ENCODE measurements around the gene LRRC8D. TPM values are rescaled to one million over a fixed set of nuclear protein-coding genes. Genes with fewer than 3 reads are reported as not detected.

Gene LRRC8D
- 15.0 TPM for total RNA-seq (2021; ENCODE audit: unreplicated experiment)
- 9.2 and 11.5 TPM in 2 replicates for polyA plus RNA-seq (2012)
- Bru-seq, nascent RNA: percentile 76 among the genes with signal in this experiment
- BruChase-seq, experiment 1, labeled RNA remaining after a 6-hour chase: percentile 91 among the genes with signal in this experiment
- percentile 93 among the genes with signal in this experiment for BruChase-seq, experiment 2, labeled RNA remaining after a 2-hour chase
- long read RNA-seq, transcript LRRC8D-201 (3 exons, 3,950 nt): major isoform, 9 of 23 reads
- long read RNA-seq, partial matches to known transcripts: 0 of 23 reads
- long read RNA-seq, other reads (novel, unspliced or antisense): 10 of 23 reads

DNA sequence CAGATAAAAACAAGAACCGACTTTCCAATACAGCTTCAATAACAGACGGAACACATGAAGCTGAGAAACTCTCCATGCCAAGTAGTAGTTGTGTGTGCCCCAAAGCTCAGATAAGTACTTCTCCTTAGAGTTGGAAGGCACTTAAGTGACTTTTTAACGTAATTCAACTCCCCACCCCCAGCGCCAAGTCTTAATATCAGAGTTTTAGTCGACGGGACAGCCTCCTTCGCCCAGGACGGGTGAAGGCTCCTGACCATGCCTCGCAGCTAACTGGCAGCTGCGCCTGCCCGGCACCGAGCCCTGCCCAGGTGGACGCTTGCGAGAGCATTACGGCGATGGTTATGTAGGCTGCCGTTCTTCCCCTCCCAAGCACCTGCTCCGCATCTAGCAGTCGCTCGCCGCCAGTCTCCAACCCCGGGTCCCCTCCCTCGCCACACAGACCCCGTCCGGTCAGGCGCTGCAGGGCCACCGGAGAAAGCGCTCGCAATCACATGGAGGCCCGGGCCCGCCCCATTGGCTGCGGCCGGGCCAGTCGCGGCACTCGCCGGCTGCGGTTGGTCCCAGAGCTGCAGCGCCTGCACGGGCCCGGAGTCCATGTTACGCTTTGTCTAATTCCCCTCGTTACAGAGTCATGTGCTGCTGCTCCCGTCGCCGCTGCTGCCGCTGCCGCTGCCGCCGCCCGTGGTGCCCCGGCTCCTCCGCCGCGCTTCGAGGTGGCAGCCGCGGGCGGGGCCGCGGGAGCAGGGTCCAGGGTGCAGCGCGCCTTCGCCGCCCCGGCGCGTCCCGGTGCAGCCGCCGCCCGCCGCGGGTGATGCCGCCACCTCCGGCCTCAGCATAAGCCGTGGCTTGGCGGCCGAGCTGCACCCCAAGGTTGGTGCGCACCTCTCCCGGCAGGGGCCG lies at the start of gene LRRC8D:
LRRC8D (plus strand) TSS at position 611 of the 900 bp plus-strand sequence. CDS start 112,037 bp downstream, outside the sequence.
- no peaks in the 10 kb centered on the region for H3K9me3 ChIP-seq (ENCODE audit: control insufficient read depth in 1 of 2, insufficient read depth in 1 of 2, low read depth in 1 of 2, low read length in 2 of 2)
- H4K20me1 ChIP-seq (ENCODE audit: insufficient read depth): no peaks in the 10 kb centered on the region
- no peaks in the 10 kb centered on the region for H3K9me2 ChIP-seq (ENCODE audit: insufficient read depth)
- H3K27ac ChIP-seq (ENCODE audit: low read depth, low read length): peak within 1 kb of the TSS; percentile 55
- ChIA-PET CTCF (interaction anchor here (0.8 kb wide), 1 partner anchor 16 kb away, joined by 4 read pairs; no protein-coding TSS in a partner anchor), POLR2A (interaction anchor here (0.6 kb wide), 1 partner anchor 22 kb away, joined by 3 read pairs; no protein-coding TSS in a partner anchor), RAD21 (ENCODE audit: low non-redundant PET in 1 of 2, low total read pairs in 2 of 2, uncharacterized antibody in 2 of 2, unreplicated experiment in 2 of 2) (no interaction called here)
- no peaks in the 10 kb centered on the region for H3K27me3 ChIP-seq (ENCODE audit: insufficient read depth, low read length)
- ATAC-seq (peak; percentile 93), DNase-seq (ENCODE audit: low read depth, low spot score) (peak; percentile 58)
- peak within 1 kb of the TSS; percentile 64 for H3K9ac ChIP-seq (ENCODE audit: low read length)
- H3K4me1 ChIP-seq (ENCODE audit: control insufficient read depth in 1 of 2, insufficient read depth in 2 of 2, low read length in 2 of 2): peaks cover 4 to 19% of the 10 kb centered on the region in 2 experiments; a peak in 3 of 4 replicates
- H3K79me2 ChIP-seq (ENCODE audit: insufficient read depth, low read length): no peaks in the 10 kb centered on the region
- H3K4me2 ChIP-seq (ENCODE audit: low read length): peak within 1 kb of the TSS; percentile 93
- BruUV-seq (replicated peaks): TSS peak; percentile 72
- H3K4me3 ChIP-seq (replicated peaks in 1 of 2; ENCODE audit: low read depth in 1 of 2, low read length in 2 of 2): peak within 1 kb of the TSS; percentile 71 to 74
- peak within 1 kb of the TSS; percentile 90 for H2AFZ ChIP-seq (ENCODE audit: low read depth, low read length, poor library complexity, severe bottlenecking)
- intact Hi-C loops (cut with micrococcal nuclease): no loop called here
- H3K36me3 ChIP-seq (ENCODE audit: control insufficient read depth in 1 of 2, insufficient read depth in 2 of 2, low read length in 2 of 2): no peaks in the 10 kb centered on the region
- TF ChIP-seq JUND (IDR thresholded peaks at IDR 0.05) (no peak), EZH2 (IDR thresholded peaks at IDR 0.05) (no peak), CBX3 (IDR thresholded peaks at IDR 0.05; ENCODE audit: low read depth) (0 out of 2 replicates have a peak, but pooled peaks have one; percentile 10), POLR2AphosphoS5 (IDR thresholded peaks at IDR 0.05; ENCODE audit: low read depth, low read length) (peak; percentile 51), POLR2A (IDR thresholded peaks at IDR 0.05; ENCODE audit: borderline replicate concordance, extremely low read depth, insufficient read depth, insufficient read length) (no peak), ZFX (IDR thresholded peaks at IDR 0.05) (no peak; the same call in 1 of the 2 replicates), EGR1 (IDR thresholded peaks at IDR 0.05; ENCODE audit: low read depth) (no peak), SP1 (IDR thresholded peaks at IDR 0.05; ENCODE audit: low read depth) (peak; percentile 5), SRF (IDR thresholded peaks at IDR 0.05; ENCODE audit: low read depth) (no peak), ZNF274 (IDR thresholded peaks at IDR 0.05; ENCODE audit: low read depth, low read length) (no peak), RAD21 (IDR thresholded peaks at IDR 0.05; ENCODE audit: low read depth) (no peak), CEBPB (IDR thresholded peaks at IDR 0.05; ENCODE audit: low read depth) (no peak)
- TF ChIP-seq, protein P1, sequence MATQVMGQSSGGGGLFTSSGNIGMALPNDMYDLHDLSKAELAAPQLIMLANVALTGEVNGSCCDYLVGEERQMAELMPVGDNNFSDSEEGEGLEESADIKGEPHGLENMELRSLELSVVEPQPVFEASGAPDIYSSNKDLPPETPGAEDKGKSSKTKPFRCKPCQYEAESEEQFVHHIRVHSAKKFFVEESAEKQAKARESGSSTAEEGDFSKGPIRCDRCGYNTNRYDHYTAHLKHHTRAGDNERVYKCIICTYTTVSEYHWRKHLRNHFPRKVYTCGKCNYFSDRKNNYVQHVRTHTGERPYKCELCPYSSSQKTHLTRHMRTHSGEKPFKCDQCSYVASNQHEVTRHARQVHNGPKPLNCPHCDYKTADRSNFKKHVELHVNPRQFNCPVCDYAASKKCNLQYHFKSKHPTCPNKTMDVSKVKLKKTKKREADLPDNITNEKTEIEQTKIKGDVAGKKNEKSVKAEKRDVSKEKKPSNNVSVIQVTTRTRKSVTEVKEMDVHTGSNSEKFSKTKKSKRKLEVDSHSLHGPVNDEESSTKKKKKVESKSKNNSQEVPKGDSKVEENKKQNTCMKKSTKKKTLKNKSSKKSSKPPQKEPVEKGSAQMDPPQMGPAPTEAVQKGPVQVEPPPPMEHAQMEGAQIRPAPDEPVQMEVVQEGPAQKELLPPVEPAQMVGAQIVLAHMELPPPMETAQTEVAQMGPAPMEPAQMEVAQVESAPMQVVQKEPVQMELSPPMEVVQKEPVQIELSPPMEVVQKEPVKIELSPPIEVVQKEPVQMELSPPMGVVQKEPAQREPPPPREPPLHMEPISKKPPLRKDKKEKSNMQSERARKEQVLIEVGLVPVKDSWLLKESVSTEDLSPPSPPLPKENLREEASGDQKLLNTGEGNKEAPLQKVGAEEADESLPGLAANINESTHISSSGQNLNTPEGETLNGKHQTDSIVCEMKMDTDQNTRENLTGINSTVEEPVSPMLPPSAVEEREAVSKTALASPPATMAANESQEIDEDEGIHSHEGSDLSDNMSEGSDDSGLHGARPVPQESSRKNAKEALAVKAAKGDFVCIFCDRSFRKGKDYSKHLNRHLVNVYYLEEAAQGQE (IDR thresholded peaks at IDR 0.05; ENCODE audit: low read depth): no peak
- TF ChIP-seq, protein P2, sequence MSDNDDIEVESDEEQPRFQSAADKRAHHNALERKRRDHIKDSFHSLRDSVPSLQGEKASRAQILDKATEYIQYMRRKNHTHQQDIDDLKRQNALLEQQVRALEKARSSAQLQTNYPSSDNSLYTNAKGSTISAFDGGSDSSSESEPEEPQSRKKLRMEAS (IDR thresholded peaks at IDR 0.05): peak; percentile 93
- TF ChIP-seq, protein P3, sequence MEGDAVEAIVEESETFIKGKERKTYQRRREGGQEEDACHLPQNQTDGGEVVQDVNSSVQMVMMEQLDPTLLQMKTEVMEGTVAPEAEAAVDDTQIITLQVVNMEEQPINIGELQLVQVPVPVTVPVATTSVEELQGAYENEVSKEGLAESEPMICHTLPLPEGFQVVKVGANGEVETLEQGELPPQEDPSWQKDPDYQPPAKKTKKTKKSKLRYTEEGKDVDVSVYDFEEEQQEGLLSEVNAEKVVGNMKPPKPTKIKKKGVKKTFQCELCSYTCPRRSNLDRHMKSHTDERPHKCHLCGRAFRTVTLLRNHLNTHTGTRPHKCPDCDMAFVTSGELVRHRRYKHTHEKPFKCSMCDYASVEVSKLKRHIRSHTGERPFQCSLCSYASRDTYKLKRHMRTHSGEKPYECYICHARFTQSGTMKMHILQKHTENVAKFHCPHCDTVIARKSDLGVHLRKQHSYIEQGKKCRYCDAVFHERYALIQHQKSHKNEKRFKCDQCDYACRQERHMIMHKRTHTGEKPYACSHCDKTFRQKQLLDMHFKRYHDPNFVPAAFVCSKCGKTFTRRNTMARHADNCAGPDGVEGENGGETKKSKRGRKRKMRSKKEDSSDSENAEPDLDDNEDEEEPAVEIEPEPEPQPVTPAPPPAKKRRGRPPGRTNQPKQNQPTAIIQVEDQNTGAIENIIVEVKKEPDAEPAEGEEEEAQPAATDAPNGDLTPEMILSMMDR (IDR thresholded peaks at IDR 0.05 in 2 of 3, conservative IDR thresholded peaks at IDR 0.05 in 1 of 3; ENCODE audit: borderline replicate concordance in 1 of 3, insufficient read depth in 1 of 3, low read depth in 2 of 3, low read length in 2 of 3): no peak
- TF ChIP-seq, protein P4, sequence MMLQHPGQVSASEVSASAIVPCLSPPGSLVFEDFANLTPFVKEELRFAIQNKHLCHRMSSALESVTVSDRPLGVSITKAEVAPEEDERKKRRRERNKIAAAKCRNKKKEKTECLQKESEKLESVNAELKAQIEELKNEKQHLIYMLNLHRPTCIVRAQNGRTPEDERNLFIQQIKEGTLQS (IDR thresholded peaks at IDR 0.05): no peak
- TF ChIP-seq, protein P5, sequence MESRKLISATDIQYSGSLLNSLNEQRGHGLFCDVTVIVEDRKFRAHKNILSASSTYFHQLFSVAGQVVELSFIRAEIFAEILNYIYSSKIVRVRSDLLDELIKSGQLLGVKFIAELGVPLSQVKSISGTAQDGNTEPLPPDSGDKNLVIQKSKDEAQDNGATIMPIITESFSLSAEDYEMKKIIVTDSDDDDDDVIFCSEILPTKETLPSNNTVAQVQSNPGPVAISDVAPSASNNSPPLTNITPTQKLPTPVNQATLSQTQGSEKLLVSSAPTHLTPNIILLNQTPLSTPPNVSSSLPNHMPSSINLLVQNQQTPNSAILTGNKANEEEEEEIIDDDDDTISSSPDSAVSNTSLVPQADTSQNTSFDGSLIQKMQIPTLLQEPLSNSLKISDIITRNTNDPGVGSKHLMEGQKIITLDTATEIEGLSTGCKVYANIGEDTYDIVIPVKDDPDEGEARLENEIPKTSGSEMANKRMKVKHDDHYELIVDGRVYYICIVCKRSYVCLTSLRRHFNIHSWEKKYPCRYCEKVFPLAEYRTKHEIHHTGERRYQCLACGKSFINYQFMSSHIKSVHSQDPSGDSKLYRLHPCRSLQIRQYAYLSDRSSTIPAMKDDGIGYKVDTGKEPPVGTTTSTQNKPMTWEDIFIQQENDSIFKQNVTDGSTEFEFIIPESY (IDR thresholded peaks at IDR 0.05; ENCODE audit: extremely low read depth, insufficient replicate concordance, low read length): no peak

All from HCT116 (cell line).